Choroid plexus epithelial cell (primary cell): ENCODE measurements around the gene ZC3H8.

ENCODE experiments used
- DNase-seq: peaks from one replicate; pipeline ENCODE4 v3.0.0-alpha.2; 2010; ENCODE audit warnings: low read depth
- H3K4me3 ChIP-seq: 2 replicates; pipeline ENCODE4 v1.5.1; 2011; ENCODE audit warnings: low read depth, mild to moderate bottlenecking, control low read depth, low read length, moderate library complexity
- CTCF ChIP-seq: conservative IDR thresholded peaks from 2 replicates; pipeline ENCODE4 v1.5.1; 2011; ENCODE audit warnings: low read depth, mild to moderate bottlenecking, control low read depth, inconsistent platforms, low read length, moderate library complexity

The ZC3H8 gene

GRCh38 chr2:112198780-112199179, 56.1 kb downstream of the ZC3H8 start:
- DNase-seq: no peak
- no peak overlapping the region for H3K4me3 ChIP-seq
- no peak for TF ChIP-seq CTCF

GRCh38 chr2:112197868-112198267, 57.0 kb downstream of the ZC3H8 start:
- TF ChIP-seq CTCF: no peak
- H3K4me3 ChIP-seq: no peak overlapping the region
- no peak for DNase-seq

GRCh38 chr2:112195950-112196349, 58.9 kb downstream of the ZC3H8 start:
- no peak for DNase-seq
- no peak overlapping the region for H3K4me3 ChIP-seq
- no peak for TF ChIP-seq CTCF

- no peak for DNase-seq
- no peak overlapping the region for H3K4me3 ChIP-seq
- no peak for TF ChIP-seq CTCF
Measured at GRCh38 chr2:112195167-112195766, 59.6 kb downstream of the ZC3H8 start.

- H3K4me3 ChIP-seq: no peak overlapping the region
- no peak for TF ChIP-seq CTCF
- no peak for DNase-seq
Measured at GRCh38 chr2:112194482-112194881, 60.4 kb downstream of the ZC3H8 start.

GRCh38 chr2:112194028-112194427, 60.8 kb downstream of the ZC3H8 start:
- no peak for TF ChIP-seq CTCF
- DNase-seq: no peak
- no peak overlapping the region for H3K4me3 ChIP-seq

- H3K4me3 ChIP-seq: no peak overlapping the region
- no peak for TF ChIP-seq CTCF
- DNase-seq: no peak
Measured at GRCh38 chr2:112189001-112189556, 65.8 kb downstream of the ZC3H8 start.
